Stimulated activated CD4-positive, alpha-beta T cell treated with anti-CD3 and anti-CD28 coated beads, Interleukin-15, amount 100 ng/mL, for 48 hours (primary cell): Measurements from ENCODE around the gene FBXO41.
A peak's percentile ranks its signal among the peaks of the same experiment; 100 is the strongest.

Source experiments
- DNase-seq, 2 donors: peaks; one replicate each; pipeline ENCODE4 v3.0.0-alpha.2; 2020; ENCODE audit warnings: low read depth in 2 of 2

The FBXO41 gene, protein sequence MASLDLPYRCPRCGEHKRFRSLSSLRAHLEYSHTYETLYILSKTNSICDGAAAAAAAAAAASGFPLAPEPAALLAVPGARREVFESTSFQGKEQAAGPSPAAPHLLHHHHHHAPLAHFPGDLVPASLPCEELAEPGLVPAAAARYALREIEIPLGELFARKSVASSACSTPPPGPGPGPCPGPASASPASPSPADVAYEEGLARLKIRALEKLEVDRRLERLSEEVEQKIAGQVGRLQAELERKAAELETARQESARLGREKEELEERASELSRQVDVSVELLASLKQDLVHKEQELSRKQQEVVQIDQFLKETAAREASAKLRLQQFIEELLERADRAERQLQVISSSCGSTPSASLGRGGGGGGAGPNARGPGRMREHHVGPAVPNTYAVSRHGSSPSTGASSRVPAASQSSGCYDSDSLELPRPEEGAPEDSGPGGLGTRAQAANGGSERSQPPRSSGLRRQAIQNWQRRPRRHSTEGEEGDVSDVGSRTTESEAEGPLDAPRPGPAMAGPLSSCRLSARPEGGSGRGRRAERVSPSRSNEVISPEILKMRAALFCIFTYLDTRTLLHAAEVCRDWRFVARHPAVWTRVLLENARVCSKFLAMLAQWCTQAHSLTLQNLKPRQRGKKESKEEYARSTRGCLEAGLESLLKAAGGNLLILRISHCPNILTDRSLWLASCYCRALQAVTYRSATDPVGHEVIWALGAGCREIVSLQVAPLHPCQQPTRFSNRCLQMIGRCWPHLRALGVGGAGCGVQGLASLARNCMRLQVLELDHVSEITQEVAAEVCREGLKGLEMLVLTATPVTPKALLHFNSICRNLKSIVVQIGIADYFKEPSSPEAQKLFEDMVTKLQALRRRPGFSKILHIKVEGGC

DNA sequence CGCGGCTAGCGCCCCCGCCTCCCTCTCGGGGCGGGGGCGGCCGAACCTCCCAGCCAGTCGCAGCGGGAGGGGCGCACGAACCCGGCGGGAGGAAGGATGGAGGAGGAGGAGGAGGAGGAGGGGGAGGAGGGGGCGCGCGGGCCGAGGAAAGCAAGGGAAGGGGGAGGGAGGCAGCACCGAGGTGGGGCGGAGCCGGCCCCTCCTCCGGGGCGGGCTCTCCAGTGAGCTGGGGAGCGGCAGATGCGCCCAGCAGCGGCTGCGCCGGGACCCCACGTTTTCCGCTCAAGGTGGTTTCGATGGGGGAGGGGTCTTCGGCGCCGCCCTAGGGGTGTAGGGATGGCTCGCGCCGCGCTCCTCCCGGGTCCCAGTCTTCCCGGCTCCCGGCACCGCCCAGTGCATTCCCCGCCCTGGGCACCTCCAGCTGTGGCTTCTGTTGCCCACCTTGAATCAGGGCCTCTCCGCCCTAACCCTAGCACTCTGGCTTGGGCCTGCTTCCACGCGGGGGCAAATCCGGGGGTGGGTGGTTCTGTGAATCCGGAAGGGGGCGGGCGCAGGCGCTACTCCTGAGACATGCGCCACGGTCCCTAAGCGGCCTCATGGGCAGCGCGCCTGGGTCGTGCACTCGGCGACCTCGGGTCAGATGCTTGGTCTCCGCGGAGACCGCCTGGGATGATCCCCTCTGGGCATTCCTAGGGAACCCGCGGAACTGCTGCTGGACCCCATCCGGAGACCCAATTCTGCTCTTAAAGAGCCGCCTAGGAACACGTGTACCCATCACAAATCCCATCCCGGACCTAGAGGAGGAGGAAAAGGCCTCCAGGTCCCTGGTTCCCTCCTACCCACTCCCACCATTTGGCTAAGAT, at the start of gene FBXO41:
Gene FBXO41, minus strand, starts transcription at position 183 of the 863 bp plus-strand sequence. CDS start 14,848 bp downstream, outside the sequence.
- peak; percentile 60 to 69 for DNase-seq

GRCh38 chr2:73334045-73334444, 49.8 kb upstream of the FBXO41 start:
- DNase-seq: no peak

DNA sequence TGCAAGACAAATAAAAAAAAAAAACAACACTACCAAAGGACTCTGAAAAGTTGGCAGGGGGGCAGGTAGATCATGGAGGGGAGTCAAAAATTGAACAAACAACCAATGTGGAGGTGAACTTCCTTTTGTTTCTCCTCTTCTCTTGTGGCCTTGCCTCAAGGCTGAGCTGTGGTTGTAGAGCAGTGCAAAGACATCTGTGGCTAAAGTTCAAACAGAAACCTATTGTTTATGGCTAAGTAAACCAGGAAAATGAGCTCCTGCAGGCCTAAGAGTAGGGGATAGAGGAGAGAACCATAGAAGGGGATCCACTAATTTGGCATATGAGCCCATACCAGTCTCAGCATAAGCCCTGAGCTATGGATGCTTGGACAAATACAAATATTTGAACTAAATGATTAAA, 49.3 kb upstream of the FBXO41 start:
- DNase-seq: no peak

- DNase-seq: no peak
Measured at GRCh38 chr2:73324126-73324725, 39.9 kb upstream of the FBXO41 start.

GRCh38 chr2:73323551-73323950, 39.3 kb upstream of the FBXO41 start:
- DNase-seq: no peak

DNA sequence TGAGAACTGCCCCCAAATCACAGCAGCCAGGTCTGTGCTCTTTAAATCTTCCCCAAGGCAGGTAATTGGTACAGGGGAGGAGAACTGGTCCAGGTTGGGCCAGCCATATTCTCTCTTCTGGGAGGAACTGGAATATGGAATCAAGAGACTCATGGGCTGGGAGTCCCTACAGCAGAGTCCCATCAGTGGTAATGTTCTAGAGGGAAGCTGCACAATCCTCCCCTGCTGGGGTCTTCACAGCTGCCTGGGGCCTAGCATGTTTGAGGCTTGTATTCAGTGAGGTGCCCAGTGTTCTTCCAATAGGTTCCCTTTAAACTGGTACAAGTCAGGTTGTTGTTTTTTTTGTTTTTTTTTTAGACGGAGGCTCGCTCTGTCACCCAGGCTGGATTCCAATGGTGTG, 30.2 kb upstream of the FBXO41 start:
- DNase-seq: no peak

- DNase-seq: no peak
Measured at GRCh38 chr2:73307720-73308119, 23.4 kb upstream of the FBXO41 start.

DNA sequence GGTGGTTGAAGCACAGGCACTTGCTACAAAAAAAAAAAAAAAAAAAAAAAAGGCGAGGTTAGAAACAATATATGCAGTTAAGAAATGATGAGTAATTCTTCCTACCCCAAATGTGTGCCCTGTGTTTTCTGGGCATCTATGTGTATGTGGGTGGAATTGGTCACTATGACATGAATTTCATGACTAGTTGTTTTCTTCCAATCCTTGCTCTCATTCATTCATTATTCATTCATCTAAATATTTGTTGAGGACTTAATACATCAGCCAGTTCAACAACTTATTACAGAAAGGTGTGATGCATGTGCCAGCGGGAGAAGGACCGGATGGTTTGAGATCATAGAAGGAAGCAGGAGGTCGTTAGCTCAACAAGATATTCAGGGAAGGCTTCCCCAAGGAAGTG, 17.4 kb upstream of the FBXO41 start:
- no peak for DNase-seq

DNA sequence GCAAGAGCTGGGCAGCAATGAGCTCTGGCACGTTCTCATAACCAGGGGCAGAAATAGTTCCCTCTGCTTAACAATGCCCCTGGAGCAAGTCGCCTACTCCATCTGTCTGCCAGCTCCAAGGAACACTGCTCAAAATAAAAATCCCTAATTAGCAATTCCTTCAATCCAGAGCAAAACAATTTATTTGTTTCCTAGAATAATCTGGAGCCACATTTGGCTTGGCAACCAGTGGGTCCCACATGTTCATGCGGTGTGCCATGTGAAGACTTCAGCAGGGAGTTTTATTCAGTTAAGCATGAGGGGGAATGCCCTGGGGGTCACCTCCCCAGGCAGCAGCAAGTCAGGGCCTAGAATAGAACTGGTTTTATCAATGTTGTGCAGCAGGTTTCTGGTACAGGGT, 16.6 kb upstream of the FBXO41 start:
- no peak for DNase-seq

GRCh38 chr2:73297586-73297985, 13.3 kb upstream of the FBXO41 start:
- DNase-seq: no peak

DNA sequence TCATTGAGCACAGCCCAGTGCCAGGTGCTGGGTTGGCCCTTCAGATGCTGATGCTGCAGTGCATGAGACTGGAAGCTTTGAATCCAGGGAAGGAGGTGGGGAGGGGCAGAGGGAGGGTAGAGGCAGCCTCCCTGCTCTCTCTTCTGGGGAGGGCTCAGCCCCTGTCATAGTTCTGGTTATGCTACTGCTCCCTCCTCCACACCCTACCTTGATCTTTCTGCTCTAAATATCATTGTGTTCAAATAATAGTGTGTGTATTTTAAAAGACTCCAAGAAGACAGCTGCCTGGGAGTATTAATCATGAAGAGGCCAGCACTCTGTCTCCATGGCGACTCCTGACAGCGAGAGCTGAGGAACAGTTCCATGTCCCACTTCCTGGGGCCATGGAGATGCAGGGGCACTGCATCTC, 12.9 kb upstream of the FBXO41 start:
- no peak for DNase-seq

DNA sequence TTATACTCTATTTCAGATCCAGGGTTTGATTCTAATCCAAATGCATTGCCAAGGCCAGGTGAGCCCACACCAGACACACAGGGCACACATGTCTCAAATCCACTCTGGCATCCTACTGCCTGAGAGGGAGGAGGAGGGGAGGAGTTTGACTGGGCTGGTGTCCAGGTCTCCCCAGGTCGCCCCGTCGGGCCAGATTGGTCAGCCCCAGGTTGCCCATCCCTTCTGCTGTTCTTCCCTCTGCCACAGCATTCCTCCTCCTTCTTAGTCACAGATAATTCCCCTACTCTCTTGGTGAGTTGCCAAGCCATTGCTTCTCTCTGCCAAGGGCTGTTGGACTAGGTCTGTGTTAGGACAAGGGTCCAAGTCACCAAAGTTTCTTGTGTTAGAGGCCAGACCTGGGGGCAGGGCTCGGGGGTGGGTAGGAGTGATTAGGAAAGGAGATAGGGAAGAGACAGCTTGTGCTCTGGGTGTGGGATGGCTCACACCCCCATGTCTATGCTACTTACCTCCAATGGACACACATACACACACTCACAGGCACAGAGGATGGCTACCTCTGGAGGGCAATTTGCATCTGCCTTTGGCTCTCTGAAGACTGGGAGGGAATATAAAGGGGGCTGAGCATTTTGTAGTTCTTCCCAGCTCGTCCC, 11.6 kb upstream of the FBXO41 start:
- no peak for DNase-seq

GRCh38 chr2:73294239-73294638, 10.0 kb upstream of the FBXO41 start:
- no peak for DNase-seq

DNA sequence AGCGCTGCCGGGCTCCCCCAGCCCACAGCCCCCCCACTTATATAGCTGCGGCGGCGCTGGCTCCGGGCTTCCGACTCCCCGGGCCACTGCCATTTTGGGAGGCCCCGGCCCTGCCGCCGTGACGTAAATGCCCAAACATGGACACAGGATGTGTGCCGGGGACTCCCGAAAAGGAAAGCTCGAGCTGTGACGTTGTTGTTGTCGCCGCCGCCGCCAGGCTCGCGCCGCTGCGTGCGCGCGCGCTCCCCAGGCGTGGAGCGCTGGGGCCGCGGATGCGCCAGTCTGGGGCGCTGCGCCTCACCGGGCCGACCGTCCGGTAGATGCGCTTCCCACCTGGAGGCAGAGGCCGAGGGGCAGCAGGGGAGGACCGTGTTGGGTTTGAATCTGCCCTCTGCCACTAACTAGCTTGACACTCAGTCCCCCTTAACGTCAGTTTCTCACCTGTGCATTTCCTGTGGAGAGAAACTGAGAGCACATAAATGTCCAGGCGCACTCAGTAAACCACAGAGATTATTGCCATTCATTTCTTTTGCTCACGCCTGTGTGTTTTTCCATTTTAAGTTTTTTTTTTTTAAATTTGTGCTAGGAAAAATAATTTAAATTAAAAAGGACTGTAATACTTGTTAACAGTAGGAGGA, 9.4 kb upstream of the FBXO41 start, which contains the start of gene EGR4:
Gene EGR4, minus strand, starts transcription at position 15 of the 638 bp plus-strand sequence. CDS start 231 bp downstream, outside the sequence.
- DNase-seq: peak; percentile 86

- no peak for DNase-seq
Measured at GRCh38 chr2:73292906-73293533, 8.7 kb upstream of the FBXO41 start.

- no peak for DNase-seq
Measured at GRCh38 chr2:73292316-73292905, 8.1 kb upstream of the FBXO41 start.

DNA sequence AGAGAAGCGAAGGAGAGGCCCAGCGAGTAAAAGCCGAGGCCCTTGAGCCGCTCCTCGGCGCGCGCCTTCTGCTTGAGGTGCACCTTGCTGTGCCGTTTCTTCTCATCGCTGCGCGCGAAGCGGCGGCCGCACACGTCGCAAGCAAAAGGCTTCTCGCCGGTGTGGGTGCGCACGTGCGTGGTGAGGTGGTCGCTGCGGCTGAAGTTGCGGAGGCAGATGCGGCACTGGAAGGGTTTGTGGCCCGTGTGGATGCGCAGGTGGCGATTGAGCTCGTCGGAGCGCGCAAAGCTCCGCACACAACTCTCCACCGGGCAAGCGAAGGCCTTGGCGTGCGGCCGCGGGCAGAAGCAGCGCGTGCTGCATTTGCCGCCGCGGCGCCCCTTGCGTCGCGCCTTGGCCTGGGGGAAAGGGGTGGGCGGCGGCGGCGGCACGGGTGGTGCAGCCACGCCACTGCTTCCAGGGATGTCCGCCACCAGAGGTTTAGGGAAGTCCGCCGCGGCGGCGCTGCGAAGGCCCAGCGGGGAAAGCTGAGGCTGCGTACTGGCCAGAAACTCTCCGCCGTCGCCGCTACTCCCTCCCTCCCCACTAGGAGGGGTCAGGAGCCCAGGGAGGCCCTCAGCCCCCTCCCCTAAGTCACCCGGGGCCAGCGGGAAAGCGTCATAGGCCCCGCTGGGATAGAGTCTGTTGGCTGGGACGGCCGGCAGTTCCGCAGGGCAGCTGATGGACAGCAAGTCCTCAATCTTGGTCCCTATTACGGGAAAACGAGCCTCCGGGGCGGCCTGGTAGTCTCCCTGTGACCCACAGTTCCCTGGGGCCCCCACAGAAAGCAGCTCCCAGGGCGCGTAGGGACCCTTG, 7.4 kb upstream of the FBXO41 start:
- no peak for DNase-seq

- DNase-seq: no peak
Measured at GRCh38 chr2:73291093-73291460, 6.8 kb upstream of the FBXO41 start.
